Stimulated activated CD8-positive, alpha-beta memory T cell treated with anti-CD3 and anti-CD28 coated beads, Interleukin-15, amount 100 ng/mL, for 4 hours (primary cell): ENCODE results near the gene AKAP13.
A peak's percentile ranks its signal among the peaks of the same experiment; 100 is the strongest.

Source experiments
- DNase-seq, 2 donors: peaks; one replicate each; pipeline ENCODE4 v3.0.0-alpha.2; 2020; ENCODE audit warnings: low read depth in 2 of 2

AKAP13 gene

DNA sequence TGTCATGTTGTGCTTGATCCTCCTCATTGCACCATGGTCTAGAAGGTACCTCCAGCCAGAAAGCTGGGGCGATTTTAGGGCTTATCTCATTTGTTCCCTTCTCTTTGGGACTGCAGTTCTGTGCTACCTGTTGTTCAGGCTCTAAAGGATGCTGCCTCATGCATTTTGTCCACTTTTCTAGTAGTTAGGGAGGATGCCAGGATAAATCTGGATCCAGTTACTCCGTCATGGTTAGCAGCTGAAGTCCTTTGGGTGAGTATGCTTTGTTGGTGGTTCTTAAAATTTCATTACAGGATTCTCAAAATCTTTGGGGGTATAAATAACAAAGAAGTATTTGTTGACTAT lies 8.9 kb downstream of the AKAP13 start:
- no peak for DNase-seq

GRCh38 chr15:85389772-85390171 lies 9.4 kb downstream of the AKAP13 start:
- DNase-seq, result no peak

GRCh38 chr15:85393210-85393609 lies 12.8 kb downstream of the AKAP13 start:
- DNase-seq, result no peak

DNA sequence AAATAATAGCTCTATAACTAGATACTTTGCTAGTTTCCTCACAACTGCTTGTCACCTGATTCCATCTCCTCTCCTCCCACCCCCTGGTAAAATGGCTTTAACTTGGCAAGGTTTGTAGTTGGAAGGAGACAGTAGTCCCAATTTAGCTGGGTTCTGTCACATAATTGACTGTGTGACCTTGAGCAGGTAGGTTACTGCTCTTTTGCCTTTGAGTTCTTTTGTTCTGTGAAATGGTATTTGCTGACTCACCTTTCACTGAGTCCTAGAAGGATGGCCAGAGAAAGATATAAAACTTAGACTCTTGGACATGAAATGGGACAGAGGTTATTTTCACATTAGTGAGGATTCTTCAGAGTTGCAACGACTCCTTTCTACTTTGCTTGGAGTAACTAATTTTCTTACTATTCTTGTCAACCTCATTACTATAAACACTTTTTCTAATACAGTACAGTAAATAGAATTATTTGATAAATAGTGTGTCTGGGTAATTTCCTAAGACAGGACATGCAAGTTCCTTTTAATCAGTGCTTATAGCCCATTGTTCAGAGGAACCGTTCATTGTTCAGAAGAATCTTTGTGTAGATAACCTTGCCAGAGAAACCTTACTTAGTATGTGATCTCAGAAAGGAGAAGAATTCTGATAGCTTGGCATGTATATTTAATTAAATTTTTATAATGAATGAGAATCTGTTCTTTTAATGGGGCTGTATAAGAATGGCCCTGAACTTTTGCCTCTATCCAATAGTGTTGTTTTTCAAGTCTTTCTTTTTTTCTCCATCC lies 14.3 kb downstream of the AKAP13 start:
- DNase-seq, result no peak

DNA sequence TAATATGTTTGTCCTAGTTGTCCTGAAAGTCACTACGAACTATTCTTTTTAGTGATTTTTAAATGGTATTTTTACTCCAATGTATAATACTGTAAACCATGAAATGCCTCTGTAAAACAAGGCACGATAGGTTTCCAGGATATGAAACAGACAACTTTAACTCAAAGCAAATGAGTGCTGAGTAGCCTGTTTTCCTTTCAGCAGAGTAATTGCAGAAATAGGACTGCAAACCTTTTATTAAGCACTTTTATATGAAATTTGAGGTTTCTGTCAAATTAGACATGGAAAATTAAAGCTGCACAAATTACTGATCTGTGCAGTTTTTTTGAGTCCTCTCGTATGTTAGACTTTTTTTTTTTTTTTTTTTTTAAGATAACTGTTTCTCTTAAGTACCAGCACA lies 16.2 kb downstream of the AKAP13 start:
- no peak for DNase-seq

GRCh38 chr15:85397151-85397550 lies 16.7 kb downstream of the AKAP13 start:
- DNase-seq, result no peak

DNA sequence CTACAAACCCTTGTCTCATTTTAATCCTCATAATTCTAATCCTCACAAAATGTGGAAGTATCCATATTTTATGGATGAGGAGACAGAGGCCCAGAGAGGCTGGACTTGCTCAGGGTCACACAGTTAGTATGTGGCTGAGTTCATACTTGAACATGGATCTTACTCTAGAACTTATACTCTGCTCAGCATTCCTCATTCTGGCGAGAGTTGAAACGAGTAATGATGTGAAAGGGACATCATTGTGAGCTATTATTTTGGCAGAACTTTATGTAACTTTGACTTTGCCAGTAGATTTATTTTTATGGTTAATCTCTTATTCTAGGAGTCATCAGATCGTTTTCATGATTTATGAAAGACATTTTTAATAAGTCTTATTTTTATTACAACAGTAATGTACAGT lies 17.5 kb downstream of the AKAP13 start:
- DNase-seq, result no peak

GRCh38 chr15:85398822-85399221 lies 18.4 kb downstream of the AKAP13 start:
- no peak for DNase-seq

GRCh38 chr15:85399627-85400026 lies 19.2 kb downstream of the AKAP13 start:
- DNase-seq, result no peak

DNA sequence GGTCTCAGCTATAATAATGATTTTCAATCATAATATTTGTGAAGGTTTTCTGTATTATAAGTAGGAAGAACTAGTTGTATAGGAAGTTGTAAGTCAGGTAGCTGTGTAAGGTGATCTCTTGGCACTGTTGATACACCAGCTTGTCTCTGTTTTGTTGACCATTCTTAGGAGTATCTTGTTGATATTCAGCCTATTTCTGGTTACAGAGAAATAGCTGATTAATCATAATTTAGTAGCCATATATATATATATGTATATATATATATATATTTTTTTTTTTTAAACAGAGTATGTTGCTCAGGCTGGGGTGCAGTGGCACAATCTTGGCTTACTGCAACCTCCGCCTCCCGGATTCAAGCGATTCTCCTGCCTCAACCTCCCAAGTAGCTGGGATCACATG lies 20.2 kb downstream of the AKAP13 start:
- DNase-seq, result no peak

DNA sequence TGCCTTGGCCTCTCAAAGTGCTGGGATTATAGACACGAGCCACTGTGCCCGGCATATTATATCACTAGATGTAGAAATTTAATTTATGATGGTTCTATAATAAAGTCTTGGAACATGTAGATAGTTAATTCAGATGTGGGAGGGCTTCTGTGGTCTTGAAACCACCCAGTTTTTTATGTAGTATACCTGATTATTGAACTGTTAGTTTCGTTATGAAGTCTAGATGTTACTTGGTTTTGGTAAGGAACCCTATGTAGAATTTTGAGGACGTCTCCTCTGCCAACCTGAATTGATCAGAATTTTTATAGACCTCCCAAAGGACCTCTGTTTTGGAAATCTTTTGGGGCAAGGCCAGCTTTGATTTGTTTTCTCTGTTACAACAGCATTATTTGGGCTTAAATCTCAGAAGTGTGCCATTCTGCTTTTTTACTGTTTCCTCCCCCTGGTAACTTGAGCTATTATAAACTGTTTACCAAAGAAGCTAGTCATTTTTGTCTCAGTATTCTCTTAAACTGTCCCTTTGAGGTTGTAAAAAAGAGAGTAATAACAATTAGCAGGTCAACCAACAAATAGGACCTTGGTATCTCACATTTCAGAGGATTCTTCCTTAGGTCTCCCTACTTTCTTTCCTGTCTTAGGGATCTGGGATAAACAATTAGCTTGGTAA lies 20.8 kb downstream of the AKAP13 start:
- no peak for DNase-seq

DNA sequence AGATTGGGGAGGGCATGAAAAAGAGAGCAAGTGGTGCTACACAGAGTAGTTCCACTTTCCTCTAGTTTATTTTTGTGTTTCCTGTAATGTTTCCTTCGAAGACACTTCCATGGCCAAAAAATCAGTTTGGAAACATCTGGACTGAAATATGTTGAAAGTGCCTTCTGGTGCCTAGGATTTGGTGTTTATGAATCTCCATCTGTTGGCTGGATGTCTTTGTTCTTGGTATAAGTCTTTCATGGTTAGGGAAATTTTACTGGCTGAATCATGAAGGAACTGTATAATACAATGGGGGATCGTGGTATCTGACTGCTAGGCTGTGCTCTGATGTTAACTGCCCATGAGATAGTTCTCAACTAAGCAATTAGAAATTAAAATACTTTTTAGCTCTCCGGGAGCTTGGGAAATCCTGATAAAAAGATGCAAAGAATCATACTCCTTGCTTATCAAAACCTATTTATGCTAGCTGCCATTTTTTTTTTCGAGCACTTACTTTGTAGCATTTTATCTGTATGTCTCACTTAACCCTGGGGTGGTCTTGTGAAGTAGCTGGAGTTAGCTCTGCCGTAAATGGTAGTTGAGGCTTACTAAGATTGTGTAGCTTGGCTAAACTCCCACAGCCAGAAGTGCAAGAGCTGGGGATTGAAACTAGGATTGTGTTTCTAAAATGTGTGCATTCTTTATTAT lies 21.9 kb downstream of the AKAP13 start:
- DNase-seq, result no peak

DNA sequence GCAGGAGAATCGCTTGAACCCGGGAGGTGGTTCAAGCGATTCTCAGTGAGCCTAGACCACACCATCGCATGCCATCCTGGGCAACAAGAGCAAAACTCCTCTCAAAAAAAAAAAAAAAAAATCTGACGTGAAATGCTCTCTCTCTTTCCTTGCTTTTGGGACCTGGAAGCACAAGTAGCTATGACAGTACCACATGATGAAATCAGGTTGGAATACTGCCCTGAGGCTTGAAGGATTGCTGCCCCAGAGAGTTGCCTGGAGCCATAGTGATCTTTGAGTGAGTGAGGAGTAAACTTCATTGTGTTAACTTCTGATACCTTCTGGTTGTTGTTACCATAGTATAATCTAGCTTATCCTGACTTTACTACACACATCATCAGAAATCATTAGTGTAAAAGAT lies 23.3 kb downstream of the AKAP13 start:
- no peak for DNase-seq

GRCh38 chr15:85404176-85404917 lies 23.9 kb downstream of the AKAP13 start:
- DNase-seq, result no peak

GRCh38 chr15:85404918-85405866 lies 24.8 kb downstream of the AKAP13 start:
- no peak for DNase-seq

- DNase-seq, result no peak
These were observed 26.5 kb downstream of the AKAP13 start for GRCh38 chr15:85406916-85407315.

DNA sequence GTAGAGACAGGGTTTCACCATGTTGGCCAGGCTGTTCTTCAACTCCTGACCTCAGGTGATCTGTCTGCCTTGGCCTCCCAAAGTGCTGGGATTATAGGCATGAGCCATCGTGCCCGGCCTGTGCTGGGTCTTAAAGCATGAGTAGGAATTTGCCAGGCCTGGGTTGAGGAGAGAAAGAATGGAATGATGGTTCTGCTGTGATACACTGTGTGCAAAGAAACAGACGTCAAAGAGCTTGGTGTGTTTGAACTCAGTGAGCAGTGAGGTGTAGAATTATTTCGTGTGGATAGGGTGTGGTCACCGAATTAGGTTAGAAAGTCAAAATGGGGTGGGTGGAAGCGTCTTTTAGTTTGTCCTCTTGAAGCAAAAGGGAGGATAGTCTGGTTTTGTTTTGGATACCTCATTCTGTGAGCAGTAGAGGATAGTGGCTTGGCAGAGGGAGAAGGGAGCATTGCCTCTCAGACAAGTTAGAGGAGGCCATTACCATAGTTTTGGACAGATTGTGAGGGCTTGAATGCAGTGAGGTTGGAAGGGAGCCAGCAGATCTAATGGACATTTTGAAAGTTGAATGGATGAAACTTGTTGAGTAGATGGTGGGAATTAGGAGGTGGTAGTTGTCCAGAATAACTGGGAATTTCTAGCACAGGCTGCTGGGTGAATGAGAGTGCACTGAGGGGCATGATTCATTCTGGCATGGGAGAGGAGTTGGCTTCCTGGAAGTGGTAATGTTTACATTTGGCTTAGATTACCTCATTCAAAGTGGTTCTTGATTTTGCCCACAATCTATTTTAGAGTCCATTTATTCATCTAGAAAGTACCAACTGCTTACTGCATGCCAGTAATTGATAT lies 27.2 kb downstream of the AKAP13 start:
- peak in 1 of 2 donors; percentile 1 for DNase-seq

DNA sequence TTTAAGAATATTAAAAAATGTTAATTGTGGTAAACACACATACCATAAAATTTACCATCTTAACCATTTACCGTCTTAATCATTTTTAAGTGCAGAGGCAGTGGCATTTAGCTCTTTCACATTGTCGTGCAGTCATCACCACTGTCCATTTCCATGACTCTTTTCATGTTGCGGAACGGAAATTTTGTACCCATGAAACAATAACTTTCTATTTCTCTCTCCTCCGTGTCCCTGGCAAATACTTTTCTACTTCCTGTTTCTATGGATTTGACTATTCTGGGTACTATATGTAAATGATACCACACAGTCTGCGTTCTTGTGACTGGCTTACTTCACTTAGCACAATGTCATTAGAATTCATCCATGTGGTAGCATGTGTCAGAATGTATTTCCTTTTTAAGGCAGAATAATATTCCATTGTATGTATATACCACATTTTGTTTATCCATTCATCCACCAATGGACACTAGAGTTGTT lies 27.9 kb downstream of the AKAP13 start:
- DNase-seq, result peak in 1 of 2 donors; percentile 17

DNA sequence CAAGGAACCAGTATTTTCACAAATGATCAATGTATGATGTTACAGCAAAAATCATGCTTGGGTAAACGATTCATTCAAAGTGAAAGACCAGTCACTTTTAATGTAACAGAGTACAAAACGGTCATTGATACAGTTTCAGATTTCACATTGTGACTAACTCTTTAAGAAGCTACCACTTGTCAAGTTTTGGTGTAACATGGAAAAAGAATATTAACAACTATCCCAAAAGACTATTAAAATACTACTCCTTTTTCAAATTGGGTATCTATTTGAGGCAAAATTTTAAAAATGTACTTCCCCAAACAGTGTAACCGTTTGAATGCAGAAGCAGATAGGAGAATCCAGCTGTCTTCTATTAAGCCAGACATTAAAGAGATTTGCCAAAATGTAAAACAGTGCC lies 31.7 kb downstream of the AKAP13 start:
- no peak for DNase-seq
